HuH-7 (cell line): ENCODE measurements around the gene HCAR1.
"Not testable (repeated sequence)": the region's sequence is repeated elsewhere in the genome, so short reads cannot be mapped to it uniquely, and the experiment has no call there.

Experiments used
- DNase-seq: peaks from one replicate; pipeline ENCODE4 v3.0.0; 2011; ENCODE audit warnings: low spot score

The HCAR1 gene

GRCh38 chr12:122721057-122721545 lies 9.5 kb downstream of the HCAR1 start:
- DNase-seq = peak; percentile 23

- peak; percentile 11 for DNase-seq
Measured at GRCh38 chr12:122716658-122717057, 14.0 kb downstream of the HCAR1 start, which contains the start of gene HCAR3. TSS of gene HCAR3 (minus strand) at chr12:122716811. CDS start at chr12:122716737, 74 bp downstream.

DNA sequence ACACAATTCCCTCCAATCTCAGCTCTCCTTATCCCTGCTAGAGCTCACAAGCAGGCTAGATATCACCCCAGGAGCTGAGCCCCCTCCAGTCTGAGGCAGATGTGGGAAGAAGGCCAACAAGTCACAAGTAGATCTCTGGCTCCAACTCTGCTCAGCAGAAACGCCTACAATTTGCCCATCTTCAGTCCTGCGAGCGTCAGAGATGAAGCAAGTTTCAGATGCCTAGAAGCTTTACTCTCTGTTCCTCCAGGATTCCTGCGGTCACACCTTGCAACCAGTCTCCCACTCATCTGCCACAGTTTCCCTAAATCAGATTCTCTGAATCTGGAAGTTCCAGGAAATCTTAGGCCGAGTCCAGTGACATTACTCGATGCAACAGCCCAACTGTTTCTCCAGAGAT lies 15.4 kb downstream of the HCAR1 start:
- DNase-seq = not testable (repeated sequence)

DNA sequence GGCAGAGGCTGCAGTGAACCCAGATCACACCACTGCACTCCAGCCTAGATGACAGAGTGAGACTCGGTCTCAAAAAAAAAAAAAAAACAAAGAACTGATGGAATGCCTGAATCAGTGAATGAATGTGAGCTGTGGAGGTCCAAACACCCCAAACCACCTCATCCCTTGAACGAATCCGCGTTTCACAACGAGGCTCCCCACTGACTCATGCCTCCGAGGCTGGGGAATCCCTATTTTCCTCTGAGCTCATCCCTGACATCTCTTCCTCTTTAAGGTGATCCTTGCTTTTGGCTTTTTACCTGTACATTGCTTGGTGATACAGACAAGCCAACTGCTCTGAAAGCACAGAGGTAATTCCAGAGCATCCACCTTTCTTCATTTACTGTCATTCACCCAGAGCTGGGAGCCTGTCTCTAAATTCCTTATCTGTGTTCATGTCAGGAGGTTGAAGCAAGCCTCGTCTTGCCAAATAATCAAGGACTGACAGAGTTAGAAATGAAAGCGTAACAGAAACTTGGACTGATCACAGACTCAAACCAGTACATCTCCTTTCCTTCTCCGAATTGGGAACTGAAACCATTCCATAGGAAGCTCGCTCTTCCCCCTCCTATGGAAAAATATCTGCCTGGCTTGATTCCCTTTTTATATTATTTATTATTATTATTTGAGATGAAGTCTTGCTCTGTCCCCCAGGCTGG lies 17.0 kb downstream of the HCAR1 start:
- DNase-seq = not testable (repeated sequence)

DNA sequence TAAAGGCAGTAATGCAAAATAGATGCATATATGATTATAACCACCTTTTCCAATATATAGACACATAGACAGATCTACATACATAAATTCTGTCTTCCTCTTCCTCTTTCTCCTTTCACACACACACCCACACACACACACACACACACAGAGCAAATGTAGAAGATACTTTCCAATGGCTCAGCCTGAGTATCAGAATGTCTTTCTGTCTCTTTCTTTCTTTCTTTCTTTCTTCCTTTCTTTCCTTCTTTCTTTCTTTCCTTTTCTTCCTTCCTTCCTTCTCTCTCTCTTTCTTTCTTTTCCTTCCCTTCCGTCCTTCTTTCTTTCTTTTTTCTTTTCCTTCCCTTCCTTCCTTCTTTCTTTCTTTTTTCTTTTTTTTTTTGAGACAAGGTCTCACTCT lies 19.4 kb downstream of the HCAR1 start:
- not testable (repeated sequence) for DNase-seq

- DNase-seq = not testable (repeated sequence)
Measured at GRCh38 chr12:122710341-122710740, 20.3 kb downstream of the HCAR1 start.

DNA sequence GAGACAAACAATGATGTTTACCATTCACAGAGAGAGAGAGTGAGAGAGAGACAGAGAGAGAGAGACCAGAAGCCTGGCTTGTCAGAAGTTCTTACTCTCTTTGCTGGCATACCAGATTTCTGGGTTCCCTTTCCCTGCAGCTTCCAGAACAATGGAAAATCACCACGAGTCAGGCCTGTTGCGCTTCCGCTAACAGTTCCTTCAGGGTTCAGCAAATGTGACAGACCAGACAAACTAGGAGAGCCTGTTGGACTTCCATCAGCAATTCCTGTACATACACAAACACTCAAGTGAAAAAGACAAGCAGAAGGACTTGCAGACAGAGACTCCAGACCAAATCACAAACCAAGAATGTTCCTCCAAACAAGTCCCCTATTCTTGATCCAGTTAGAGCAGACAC lies 21.4 kb downstream of the HCAR1 start:
- not testable (repeated sequence) for DNase-seq

GRCh38 chr12:122703841-122704240 lies 26.8 kb downstream of the HCAR1 start:
- not testable (repeated sequence) for DNase-seq

DNA sequence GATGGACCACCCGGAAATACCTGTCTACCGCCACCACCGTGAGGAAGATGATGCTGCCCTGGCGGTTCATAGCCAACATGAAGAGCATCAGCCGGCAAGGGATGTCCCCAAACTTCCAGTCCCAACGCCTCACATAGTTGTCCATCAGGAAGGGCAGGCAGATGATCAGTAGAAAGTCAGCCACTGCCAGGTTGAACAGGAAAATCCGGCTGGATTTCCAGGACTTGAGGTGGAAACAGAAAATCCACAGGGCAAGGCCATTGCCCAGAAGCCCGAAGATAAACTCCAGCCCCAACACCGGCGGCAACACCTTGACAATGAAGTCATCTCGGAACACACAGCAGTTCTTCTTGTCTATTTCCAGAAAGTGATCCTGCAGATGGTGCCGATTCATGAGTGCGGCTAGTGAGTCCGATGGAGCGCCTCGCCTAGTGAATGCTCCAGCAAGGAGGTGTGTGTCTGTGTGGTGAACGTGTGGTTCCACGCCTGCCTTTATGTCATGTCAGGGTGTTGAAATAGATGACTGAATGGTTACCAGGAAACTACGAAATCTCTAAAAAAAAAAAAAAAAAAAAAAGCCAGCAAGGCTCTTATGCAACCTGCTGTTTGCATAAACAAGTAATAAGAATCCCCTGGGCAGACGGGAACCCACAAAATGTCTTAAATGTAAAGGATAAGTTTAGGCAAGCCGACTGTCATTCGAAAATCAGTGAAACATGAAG lies 27.6 kb downstream of the HCAR1 start, which contains the start of gene HCAR2:
HCAR2 (minus strand) TSS at position 468 of the 722 bp plus-strand sequence; CDS start at position 394, 74 bp downstream.
- not testable (repeated sequence) for DNase-seq

DNA sequence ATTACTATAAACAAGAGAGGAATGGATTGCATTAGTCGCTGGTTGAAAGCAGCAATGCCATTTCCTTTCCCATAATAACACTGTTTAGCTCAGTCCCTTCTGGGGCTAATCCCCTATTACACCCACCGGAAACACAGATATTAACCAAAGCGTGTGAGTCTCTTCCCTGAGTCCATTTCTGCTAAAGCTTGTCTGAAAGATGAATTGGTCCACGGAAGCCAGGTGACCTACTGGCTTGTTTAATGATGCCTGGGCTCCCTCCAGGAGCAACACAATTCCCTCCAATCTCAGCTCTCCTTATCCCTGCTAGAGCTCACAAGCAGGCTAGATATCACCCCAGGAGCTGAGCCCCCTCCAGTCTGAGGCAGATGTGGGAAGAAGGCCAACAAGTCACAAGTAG lies 29.2 kb downstream of the HCAR1 start:
- DNase-seq = not testable (repeated sequence)

GRCh38 chr12:122700038-122700710 lies 30.5 kb downstream of the HCAR1 start:
- DNase-seq = not testable (repeated sequence)

DNA sequence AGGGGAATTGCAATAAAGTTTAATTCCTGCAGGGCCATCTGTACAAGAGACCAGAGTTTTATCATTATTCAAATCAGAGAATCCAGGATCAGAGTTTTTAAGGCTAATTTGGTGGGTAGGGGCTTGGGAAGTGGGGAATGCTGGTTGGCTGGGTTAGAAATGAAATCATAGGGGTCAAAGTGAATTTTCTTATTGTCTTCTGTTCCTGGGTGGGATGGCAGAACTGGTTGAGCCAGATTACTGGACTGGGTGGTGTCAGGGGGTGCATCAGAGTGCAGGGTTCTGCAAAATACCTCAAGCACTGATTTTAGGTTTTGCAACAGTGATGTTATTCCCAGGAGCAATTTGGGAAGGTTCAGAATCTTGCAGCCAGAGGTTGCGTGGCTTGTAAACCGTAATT lies 33.7 kb downstream of the HCAR1 start:
- DNase-seq = not testable (repeated sequence)

- no peak for DNase-seq
Measured at GRCh38 chr12:122691566-122691965, 39.1 kb downstream of the HCAR1 start.

- DNase-seq = no peak
Measured at GRCh38 chr12:122688291-122688690, 42.4 kb downstream of the HCAR1 start.

DNA sequence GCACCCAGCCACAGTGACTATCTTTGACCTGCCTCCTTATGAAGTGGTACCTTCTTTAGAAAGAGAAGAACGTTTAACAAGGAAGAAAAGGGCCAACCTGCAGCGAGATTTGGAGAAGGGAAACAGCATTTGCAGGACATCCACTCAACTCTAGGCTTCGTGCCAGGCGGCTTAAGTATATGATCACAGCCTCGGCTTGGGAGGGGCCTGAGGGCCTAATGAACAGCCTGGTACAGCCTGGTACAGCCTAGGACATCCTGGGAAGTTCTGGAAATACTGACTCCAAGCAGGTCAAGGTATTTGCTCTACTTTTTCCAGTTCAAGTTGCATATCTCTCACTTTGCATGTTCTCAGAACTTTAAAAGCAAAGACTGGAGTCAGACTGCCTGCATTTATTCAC lies 43.6 kb downstream of the HCAR1 start:
- no peak for DNase-seq

- DNase-seq = no peak
Measured at GRCh38 chr12:122686538-122686937, 44.1 kb downstream of the HCAR1 start.

GRCh38 chr12:122684297-122684813 lies 46.3 kb downstream of the HCAR1 start:
- no peak for DNase-seq

DNA sequence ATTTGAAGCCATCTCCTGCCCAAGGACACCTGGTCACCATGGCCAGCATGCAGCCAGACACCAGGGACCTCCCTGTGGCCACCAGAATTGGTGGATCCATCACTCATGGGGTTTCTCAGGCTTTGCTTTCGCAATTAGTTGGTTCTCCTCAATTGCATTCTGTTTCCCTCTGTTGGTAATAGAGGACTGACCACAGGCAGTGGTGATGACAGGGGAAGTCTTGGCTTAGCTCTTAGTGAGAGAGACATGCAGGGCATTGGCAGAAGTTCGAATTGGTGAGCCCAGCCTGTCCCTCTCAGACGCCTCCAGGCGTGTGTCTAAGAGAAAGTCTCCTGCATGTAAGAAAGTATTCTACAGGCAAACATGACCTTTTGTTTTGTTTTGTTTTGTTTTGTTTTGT lies 48.8 kb downstream of the HCAR1 start:
- no peak for DNase-seq

DNA sequence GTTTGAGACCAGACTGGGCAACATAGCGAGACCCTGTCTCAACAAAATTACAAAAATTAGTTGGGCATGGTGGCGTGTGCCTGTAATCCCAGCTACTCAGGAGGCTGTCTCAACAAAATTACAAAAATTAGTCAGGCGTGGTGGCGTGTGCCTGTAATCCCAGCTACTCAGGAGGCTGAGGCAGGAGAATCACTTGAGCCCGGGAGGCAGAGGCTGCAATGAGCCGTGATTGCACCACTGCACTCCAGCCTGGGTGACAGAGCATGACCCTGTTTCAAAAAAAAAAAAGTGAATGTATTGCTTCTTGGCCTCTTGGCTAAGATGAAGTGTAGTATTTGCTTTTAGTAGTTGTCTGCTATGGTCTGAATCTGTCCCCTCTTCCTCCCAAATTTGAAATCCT lies 49.7 kb downstream of the HCAR1 start:
- DNase-seq = not testable (repeated sequence)

DNA sequence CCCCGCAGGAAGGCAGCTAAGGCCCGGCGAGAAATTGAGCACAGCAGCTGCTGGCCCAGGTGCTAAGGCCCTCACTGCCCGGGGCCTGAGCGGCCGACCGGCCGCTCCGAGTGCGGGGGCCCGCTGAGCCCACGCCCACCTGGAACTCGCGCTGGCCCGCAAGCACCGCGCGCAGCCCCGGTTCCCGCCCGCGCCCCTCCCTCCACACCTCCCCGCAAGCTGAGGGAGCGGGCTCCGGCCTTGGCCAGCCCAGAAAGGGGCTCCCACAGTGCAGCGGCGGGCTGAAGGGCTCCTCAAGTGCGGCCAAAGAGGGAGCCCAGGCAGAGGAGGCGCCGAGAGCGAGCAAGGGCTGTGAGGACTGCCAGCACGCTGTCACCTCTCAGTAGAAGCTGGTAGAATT lies 53.9 kb downstream of the HCAR1 start:
- DNase-seq = not testable (repeated sequence)
